Medulla oblongata (tissue), 1 donor: ENCODE measurements around the gene NAT8L.
A peak's percentile ranks its signal among the peaks of the same experiment; 100 is the strongest.
"Not testable (repeated sequence)": the region's sequence is repeated elsewhere in the genome, so short reads cannot be mapped to it uniquely, and the experiment has no call there.

Experiments used
- DNase-seq: peaks from one replicate; pipeline ENCODE4 v3.0.0-alpha.2; 2015; ENCODE audit errors: extremely low spot score

NAT8L gene, protein sequence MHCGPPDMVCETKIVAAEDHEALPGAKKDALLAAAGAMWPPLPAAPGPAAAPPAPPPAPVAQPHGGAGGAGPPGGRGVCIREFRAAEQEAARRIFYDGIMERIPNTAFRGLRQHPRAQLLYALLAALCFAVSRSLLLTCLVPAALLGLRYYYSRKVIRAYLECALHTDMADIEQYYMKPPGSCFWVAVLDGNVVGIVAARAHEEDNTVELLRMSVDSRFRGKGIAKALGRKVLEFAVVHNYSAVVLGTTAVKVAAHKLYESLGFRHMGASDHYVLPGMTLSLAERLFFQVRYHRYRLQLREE

DNA sequence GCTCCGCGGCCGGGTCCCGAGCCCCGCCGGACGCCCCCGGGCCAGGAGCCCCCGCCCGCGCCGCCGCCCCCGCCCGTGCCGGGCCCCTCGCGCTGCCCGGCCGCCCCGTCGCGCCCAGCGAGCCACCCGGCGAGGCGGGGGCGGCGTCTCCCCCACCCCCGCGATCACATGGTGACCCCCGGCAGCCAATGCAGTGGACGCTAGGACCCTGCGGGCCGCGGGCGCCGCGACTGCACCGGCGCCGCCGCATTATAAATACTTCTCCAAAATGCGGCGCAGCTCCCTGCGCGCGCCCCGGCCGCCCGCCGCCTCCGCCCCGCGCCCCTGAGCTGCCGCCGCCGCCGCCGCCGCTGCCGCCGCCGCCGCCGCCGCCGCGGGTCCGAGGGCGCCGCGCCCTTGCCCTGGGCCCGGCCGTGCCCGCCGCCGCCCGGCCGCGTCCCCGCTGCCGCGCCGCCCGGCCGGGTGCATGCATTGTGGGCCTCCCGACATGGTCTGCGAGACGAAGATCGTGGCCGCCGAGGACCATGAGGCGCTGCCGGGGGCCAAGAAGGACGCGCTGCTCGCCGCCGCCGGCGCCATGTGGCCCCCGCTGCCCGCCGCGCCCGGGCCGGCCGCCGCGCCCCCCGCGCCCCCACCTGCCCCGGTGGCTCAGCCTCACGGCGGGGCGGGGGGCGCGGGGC lies at the start of gene NAT8L:
Gene NAT8L, plus strand, starts transcription at position 282 of the 680 bp plus-strand sequence. Its CDS starts 185 bp downstream, at position 467.
- peak; percentile 88 for DNase-seq

- peak; percentile 73 for DNase-seq
Observed at GRCh38 chr4:2009651-2010233, 49.4 kb upstream of the NAT8L start.

DNA sequence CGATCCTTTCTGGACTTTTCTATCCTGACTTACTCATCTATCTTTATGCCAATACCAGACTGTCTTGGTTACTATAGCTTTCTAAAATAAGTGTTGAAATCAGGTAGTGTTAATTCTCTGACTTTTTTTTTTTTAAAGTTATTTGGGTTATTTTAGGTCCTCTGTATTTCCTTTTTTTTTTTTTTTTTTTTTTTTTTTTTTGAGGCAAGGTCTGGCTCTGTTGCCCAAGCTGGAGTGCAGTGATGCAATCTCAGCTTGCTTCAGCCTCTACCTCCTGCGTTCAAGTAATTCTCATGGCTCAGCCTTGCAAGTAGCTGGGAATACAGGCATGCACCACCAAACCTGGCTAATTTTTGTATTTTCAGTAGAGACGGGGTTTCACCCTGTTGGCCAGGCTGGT lies 47.5 kb upstream of the NAT8L start:
- DNase-seq: no peak

- DNase-seq: no peak
Observed at GRCh38 chr4:2015008-2015407, 44.1 kb upstream of the NAT8L start.

DNA sequence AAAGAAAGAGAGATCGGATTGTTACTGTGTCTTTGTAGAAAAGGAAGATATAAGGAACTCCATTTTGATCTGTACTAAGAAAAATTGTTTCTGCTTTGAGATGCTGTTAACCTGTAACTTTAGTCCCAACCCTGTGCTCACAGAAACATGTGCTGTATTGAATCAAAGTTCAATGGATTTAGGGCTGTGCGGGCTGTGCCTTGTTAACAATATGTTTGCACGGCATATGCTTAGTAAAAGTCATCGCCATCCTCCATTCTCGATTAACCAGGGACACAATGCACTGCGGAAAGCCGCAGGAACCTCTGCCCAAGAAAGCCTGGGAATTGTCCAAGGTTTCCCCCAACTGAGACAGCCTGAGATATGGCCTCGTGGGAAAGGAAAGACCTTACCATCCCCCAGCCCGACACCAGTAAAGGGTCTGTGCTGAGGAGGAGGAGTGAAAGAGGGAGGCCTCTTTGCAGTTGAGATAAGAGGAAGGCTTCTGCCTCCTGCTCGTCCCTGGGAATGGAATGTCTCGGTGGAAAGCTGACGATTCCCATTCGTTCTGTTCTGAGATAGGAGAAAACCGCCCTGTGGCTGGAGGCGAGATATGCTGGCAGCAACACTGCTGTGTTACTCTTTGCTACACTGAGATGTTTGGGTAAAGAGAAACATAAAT lies 37.6 kb upstream of the NAT8L start:
- not testable (repeated sequence) for DNase-seq

GRCh38 chr4:2024683-2025082 lies 34.4 kb upstream of the NAT8L start:
- no peak for DNase-seq

DNA sequence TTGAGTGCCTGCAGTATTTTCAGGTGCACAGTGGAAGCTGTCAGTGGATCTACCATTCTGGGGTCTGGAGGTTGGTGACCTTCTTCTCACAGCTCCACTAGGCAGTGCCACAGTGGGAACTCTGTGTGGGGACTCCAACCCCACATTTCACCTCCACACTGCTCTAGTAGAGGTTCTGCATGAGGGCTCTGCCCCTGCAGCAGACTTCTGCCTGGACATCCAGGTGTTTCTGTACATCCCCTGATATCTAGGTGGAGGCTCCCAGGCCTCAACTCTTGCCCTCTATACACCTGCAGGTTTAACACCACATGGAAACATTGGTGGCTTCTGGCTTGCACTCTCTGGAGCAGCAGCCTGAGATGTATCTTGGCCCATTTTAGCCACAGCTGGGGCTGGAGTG lies 33.3 kb upstream of the NAT8L start:
- no peak for DNase-seq

DNA sequence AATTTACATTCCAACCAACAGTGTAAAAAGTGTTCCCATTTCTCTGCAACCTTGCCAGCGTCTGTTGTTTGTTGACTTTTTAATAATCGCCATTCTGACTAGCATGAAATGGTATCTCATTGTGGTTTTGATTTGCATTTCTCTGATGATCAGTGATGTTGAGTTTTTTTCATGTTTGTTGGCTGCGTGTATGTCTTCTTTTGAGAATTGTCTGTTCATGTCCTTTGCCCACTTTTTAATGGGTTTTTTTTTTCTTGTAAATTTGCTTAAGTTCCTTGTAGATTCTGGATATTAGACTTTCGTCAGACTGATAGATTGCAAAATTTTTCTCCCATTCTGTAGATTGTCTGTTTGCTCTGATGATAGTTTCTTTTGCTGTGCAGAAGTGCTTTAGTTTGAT lies 32.0 kb upstream of the NAT8L start:
- not testable (repeated sequence) for DNase-seq

DNA sequence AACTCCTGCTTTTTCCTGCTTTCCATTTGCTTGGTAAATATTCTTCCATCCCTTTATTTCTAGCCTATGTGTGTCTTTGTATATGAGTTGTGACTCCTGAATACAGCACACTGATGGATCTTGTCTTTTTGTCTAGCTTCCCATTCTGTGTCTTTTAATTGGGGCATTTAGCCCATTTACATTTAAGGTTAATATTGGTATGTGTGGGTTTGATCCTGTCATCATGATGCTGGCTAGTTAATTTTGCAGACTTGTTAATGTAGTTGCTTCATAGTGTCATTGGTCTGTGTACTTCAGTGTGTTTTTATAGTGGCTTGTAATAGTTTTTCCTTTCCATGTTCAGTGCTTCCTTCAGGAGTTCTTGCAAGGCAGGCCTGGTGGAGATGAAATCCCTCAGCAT lies 28.0 kb upstream of the NAT8L start:
- not testable (repeated sequence) for DNase-seq

DNA sequence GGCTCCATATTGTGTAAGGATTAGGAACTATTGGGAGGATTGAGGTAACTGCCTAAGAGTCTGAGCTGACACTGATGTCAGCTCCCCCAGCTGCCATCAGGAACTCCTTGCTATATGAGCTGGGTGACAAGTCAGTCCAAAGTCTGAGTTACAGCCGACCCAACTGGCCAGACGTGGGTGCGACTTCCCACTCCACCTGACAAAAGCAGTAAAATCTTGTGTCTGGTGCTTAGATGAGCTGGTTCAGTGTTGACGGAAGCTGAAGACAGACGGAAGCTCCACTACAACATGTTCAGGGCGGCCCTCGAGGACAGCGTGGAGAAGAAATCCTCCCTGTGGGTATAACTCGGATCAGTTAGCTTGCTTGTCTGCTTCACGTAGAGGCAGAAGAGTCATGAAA lies 22.8 kb upstream of the NAT8L start:
- DNase-seq: no peak

DNA sequence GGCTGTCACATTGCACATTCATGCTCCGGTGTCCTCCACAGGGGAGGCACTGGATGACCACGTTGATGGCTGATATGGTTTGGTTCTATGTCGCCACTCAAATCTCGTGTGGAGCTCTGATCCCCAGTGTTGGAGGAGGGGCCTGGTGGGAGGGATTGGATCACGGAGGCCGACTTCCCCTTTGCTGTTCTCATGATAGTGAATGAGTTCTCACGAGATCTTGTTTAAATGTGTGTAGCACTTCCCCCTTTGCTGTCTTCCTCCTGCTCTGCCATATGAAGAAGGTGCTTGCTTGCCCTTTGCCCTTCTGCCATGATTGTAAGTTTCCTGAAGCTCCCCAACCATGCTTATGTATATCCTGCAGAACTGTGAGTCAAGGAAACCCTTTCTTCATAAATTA lies 22.3 kb upstream of the NAT8L start:
- DNase-seq: no peak

DNA sequence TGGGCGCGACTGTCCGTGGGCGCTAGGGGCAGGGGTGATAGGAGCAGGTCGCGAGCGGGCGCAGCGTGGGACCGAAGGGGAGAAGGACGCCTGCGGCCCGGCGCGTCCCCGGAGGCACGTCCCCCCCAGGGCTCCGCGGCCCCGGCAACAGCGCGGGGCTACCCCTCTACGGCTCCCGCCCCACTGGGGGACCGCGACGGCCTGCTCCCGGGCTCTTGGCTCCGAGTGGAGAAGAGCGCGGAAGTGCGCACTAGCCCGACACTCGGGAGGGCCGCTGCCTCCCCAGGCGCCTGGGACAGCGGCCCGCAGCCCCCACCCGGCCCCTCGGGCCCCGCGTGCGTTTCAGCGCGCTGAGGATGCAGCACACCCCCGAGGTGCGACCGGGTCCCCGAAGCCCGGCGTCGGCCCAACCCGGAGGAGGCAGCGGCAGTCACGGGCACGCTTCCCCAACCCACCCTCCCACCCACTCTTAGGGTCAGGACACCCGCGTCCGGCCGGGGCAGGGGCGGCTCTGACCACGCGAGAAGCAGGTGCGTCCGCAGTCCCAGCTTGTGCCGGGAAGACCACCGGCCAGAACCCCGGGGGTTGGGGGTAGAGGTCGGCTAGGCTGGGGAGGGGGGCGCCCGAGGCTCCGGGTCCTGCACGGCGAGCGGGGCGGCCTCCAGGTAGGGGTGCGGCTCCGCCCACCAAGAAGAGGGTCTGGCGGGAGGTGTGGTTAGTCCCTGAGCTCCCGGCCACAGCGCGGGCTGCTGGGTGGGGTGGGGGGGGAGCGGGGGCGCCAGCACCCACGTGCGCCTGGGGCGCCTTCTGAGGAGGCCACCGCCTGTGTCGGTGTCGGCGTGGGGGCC lies 18.5 kb upstream of the NAT8L start:
- DNase-seq: no peak

DNA sequence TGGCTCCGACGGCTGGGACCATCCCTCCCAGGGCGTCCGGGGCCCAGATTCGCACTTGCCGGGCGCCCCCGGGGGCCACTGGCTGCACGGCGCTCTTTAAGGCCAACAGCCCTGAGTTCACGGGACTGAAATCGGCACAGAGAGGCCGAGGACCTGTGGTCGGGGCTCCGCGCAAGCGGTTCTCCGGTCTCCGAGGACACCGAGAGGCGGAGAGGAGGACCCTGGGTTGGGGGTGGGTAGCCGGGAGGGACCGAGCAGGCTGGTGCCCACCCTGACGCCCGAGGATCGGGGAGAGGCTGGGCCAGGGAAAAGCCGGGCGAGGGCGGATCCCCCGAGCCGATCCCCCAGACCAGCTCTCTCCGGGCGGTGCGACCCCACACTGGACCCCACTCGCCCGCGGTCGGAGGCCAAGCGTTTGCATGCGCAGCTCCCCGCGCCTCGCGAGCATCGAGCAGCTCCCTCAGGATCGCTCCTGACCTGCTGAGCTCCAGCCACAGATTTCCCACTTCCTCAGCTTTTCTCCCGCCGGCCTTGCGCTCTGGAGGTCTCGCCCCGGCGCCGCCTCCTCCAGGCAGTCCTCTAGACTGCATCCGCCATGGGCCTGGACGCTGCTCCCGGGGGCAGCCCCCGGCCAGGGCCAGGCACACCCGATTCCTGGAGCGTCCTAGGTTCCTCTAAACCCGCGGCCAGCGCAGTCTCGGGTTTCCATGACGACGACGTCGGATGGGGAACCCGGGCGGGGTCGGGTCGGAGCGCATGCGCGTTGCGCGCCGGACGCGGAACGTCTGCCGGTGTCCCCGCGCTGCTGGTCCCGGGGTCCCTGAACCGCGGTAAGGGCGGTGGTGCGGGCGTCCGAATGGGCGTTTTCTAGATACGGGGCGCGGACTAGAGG lies 17.6 kb upstream of the NAT8L start:
- DNase-seq: peak; percentile 86

DNA sequence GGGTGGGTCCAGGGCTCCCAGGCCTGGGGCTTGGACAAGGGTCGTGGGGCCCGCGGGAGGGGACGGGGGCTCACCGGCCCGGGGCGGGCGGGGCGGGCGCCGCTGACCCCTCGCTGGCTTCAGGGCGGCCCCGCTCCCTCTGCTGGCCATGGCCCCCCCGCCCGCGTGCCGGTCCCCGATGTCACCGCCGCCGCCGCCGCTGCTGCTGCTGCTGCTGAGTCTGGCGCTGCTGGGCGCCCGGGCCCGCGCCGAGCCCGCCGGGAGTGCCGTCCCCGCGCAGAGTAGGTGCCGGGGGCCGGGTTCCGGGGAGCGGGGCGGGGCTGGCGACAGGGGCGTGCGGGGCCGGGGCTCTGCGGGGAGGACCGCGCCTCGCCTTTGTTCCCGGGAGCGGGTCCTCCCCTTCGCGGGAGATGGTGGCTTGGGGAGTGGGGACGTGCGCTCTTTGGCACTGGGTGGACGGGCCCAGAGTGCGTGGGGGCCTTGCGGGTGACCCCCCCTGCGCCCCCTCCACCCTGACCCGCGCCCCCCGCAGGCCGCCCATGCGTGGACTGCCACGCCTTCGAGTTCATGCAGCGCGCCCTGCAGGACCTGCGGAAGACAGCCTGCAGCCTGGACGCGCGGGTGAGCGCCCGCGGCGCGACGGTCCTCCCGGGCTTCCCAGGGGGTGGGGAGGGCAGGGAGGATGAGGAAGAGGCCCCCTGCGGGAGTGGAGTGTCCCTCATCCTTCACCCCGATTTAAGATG lies 16.8 kb upstream of the NAT8L start:
- no peak for DNase-seq

GRCh38 chr4:2042947-2043395 lies 16.2 kb upstream of the NAT8L start:
- no peak for DNase-seq

DNA sequence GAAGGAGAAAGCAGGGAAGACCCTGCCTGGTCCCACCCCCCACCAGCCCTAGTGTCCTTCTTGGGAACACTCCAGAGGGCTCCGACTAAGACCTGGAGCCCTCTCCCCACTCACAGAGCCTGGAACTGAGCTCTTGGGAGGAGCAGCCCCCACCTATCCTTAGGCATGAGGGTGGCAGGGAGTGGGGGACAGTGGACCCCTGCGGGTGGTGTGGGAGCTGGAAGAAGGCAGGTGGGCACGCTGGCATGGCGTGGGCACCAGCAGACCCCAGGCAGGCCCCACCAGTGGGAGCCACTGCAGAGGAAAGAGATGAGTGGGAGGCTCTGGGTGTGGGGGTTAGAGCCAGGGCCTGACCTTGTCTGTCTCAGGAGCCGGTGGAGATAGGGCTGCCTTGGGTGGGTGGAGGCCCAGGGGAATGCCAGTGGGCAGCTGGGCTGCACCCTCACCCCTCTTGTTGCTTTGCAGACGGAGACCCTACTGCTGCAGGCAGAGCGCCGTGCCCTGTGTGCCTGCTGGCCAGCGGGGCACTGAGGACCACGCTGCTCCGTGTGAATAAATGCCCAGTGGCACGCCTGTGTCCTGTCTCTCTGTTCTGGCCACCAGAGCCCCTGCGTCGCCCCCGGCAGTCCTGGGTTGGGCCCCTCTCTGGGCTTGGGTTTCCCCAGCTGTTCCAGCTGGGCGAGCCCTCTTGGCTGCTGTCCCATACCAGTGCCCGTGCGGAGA lies 15.6 kb upstream of the NAT8L start:
- DNase-seq: no peak

- no peak for DNase-seq
Observed at GRCh38 chr4:2044119-2044485, 15.0 kb upstream of the NAT8L start.

- no peak for DNase-seq
Observed at GRCh38 chr4:2044542-2045517, 14.3 kb upstream of the NAT8L start.
